Measurements from ENCODE around the gene FEZF2.

- TF ChIP-seq ZKSCAN1 (IDR thresholded peaks at IDR 0.05; ENCODE audit: low read depth, low read length) = no peak
- TF ChIP-seq SFPQ (IDR thresholded peaks at IDR 0.05; ENCODE audit: low read depth, low read length) = no peak
- TF ChIP-seq ILK (tag; IDR thresholded peaks at IDR 0.05; ENCODE audit: borderline replicate concordance, low read depth) = no peak
- TF ChIP-seq HNRNPUL1 (IDR thresholded peaks at IDR 0.05; ENCODE audit: low read length) = no peak
These were observed 3.0 kb upstream of the FEZF2 start for GRCh38 chr3:62376454-62376720.
